Measurements from ENCODE around the gene CDKN1B. TPM values are rescaled to one million over a fixed set of nuclear protein-coding genes. Genes with fewer than 3 reads are reported as not detected.

Gene CDKN1B
- total RNA-seq, 1 donor from 2014 or later: 84.2 TPM

DNA sequence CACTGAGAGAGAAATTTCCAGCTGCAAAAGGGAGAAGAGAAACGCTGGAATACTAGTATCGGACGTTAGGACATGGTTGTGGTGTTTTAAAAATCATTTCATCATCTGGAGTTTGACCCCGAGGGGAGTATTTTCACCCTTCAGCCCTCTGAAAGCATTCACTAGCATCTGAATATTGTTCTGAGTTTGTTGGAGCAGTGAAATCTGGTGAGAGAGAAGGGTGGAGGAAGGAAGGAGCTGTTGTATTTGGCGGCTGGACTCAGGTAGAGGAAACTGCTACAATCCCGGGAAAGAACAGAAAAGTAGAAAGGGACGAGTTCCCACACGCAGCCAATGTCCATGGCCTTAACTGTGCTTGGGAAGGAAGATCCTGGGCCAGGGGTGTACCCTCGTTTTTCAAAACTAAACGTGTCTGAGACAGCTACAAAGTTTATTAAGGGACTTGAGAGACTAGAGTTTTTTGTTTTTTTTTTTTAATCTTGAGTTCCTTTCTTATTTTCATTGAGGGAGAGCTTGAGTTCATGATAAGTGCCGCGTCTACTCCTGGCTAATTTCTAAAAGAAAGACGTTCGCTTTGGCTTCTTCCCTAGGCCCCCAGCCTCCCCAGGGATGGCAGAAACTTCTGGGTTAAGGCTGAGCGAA is 896 bp upstream of the CDKN1B start:
- Histone ChIP-seq H3K4me1 (peaks cover 55% of the 10 kb centered on the region), H3K4me3 (peak overlapping the region; percentile 98), H3K4me2 (peak overlapping the region; percentile 94), H3K36me3 (peaks cover 19% of the 10 kb centered on the region), H3K27me3 (no peaks in the 10 kb centered on the region), H3K27ac (peak overlapping the region; percentile 92), H3F3A (ENCODE audit: low read depth) (peaks cover 58% of the 10 kb centered on the region), H3K79me2 (ENCODE audit: low read depth) (peaks cover 47% of the 10 kb centered on the region), H2AFZ (replicated peaks) (peak overlapping the region; percentile 87), H4K20me1 (ENCODE audit: low read depth) (peaks cover 38% of the 10 kb centered on the region), H3K9ac (peak overlapping the region; percentile 27), H3K9me3 (ENCODE audit: low read depth) (no peaks in the 10 kb centered on the region)
- Mint-ChIP-seq H3K4me1 (peaks cover 60% of the 10 kb centered on the region), H3K4me3 (peak overlapping the region; percentile 83), H3K27me3 (ENCODE audit: insufficient read depth, low read depth) (peaks cover 10% of the 10 kb centered on the region), H3K27ac (peak overlapping the region; percentile 68), H3K9me3 (no peaks in the 10 kb centered on the region), H3K36me3 (peaks cover 28% of the 10 kb centered on the region)
- TF ChIP-seq, protein P1, sequence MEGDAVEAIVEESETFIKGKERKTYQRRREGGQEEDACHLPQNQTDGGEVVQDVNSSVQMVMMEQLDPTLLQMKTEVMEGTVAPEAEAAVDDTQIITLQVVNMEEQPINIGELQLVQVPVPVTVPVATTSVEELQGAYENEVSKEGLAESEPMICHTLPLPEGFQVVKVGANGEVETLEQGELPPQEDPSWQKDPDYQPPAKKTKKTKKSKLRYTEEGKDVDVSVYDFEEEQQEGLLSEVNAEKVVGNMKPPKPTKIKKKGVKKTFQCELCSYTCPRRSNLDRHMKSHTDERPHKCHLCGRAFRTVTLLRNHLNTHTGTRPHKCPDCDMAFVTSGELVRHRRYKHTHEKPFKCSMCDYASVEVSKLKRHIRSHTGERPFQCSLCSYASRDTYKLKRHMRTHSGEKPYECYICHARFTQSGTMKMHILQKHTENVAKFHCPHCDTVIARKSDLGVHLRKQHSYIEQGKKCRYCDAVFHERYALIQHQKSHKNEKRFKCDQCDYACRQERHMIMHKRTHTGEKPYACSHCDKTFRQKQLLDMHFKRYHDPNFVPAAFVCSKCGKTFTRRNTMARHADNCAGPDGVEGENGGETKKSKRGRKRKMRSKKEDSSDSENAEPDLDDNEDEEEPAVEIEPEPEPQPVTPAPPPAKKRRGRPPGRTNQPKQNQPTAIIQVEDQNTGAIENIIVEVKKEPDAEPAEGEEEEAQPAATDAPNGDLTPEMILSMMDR (IDR thresholded peaks at IDR 0.05): no peak
- TF ChIP-seq EZH2 (IDR thresholded peaks at IDR 0.05) (no peak), EZH2phosphoT487 (IDR thresholded peaks at IDR 0.05) (no peak)
- no peak for DNase-seq (ENCODE audit: low spot score)

- Mint-ChIP-seq H3K4me3 (peak overlapping the region; percentile 99), H3K9me3 (no peaks in the 10 kb centered on the region), H3K4me1 (peaks cover 72% of the 10 kb centered on the region), H3K36me3 (peaks cover 28% of the 10 kb centered on the region), H3K27me3 (ENCODE audit: insufficient read depth, low read depth) (peaks cover 10% of the 10 kb centered on the region), H3K27ac (peak overlapping the region; percentile 89)
- Histone ChIP-seq H3K9me3 (ENCODE audit: low read depth) (no peaks in the 10 kb centered on the region), H2AFZ (replicated peaks) (no peak overlapping the region), H3K4me3 (peak overlapping the region; percentile 98), H3K36me3 (peaks cover 31% of the 10 kb centered on the region), H3F3A (ENCODE audit: low read depth) (peaks cover 71% of the 10 kb centered on the region), H3K27ac (peak overlapping the region; percentile 92), H3K4me2 (peak overlapping the region; percentile 94), H4K20me1 (ENCODE audit: low read depth) (peaks cover 48% of the 10 kb centered on the region), H3K79me2 (ENCODE audit: low read depth) (peaks cover 62% of the 10 kb centered on the region), H3K27me3 (no peaks in the 10 kb centered on the region), H3K9ac (peak overlapping the region; percentile 78), H3K4me1 (peaks cover 65% of the 10 kb centered on the region)
- DNase-seq (ENCODE audit: low spot score): peak; percentile 57
- TF ChIP-seq, protein P1 (IDR thresholded peaks at IDR 0.05): no peak
- no peak for TF ChIP-seq EZH2 (IDR thresholded peaks at IDR 0.05)
- TF ChIP-seq EZH2phosphoT487 (IDR thresholded peaks at IDR 0.05): no peak
These were observed 615 bp downstream of the CDKN1B start for GRCh38 chr12:12717586-12718380.

GRCh38 chr12:12718381-12718759 is 1.2 kb downstream of the CDKN1B start:
- no peaks in the 10 kb centered on the region for H3K9me3 ChIP-seq (ENCODE audit: low read depth)
- H3K36me3 ChIP-seq: peaks cover 31% of the 10 kb centered on the region
- Mint-ChIP-seq H3K36me3 (peaks cover 28% of the 10 kb centered on the region), H3K27ac (peak overlapping the region; percentile 89), H3K4me1 (peaks cover 74% of the 10 kb centered on the region), H3K4me3 (peak overlapping the region; percentile 99), H3K27me3 (ENCODE audit: insufficient read depth, low read depth) (peaks cover 8% of the 10 kb centered on the region), H3K9me3 (no peaks in the 10 kb centered on the region)
- H3K4me2 ChIP-seq: peak overlapping the region; percentile 94
- no peak for DNase-seq (ENCODE audit: low spot score)
- H4K20me1 ChIP-seq (ENCODE audit: low read depth): peaks cover 48% of the 10 kb centered on the region
- H3K9ac ChIP-seq: peak overlapping the region; percentile 78
- H2AFZ ChIP-seq (replicated peaks): no peak overlapping the region
- TF ChIP-seq EZH2phosphoT487 (IDR thresholded peaks at IDR 0.05): no peak
- no peak for TF ChIP-seq EZH2 (IDR thresholded peaks at IDR 0.05)
- TF ChIP-seq, protein P1 (IDR thresholded peaks at IDR 0.05): no peak
- H3K4me1 ChIP-seq: peaks cover 68% of the 10 kb centered on the region
- H3F3A ChIP-seq (ENCODE audit: low read depth): peaks cover 77% of the 10 kb centered on the region
- no peak overlapping the region for H3K27ac ChIP-seq
- peaks cover 68% of the 10 kb centered on the region for H3K79me2 ChIP-seq (ENCODE audit: low read depth)
- H3K4me3 ChIP-seq: peak overlapping the region; percentile 98
- H3K27me3 ChIP-seq: no peaks in the 10 kb centered on the region
